Keratinocyte (primary cell): ENCODE results near the gene GNAI1. TPM values are rescaled to one million over a fixed set of nuclear protein-coding genes. Genes with fewer than 3 reads are reported as not detected.

ENCODE experiments used
- DNase-seq: peaks from one replicate; pipeline ENCODE4 v3.0.0-alpha.2; 2011; ENCODE audit warnings: low read depth, missing footprints, low spot score
- FAIRE-seq: peaks from 2 replicates; lab custom pipeline; 2011; peaks lifted over from hg19 to GRCh38; lab: Jason Lieb, UNC
- H2AFZ ChIP-seq: 2 replicates; pipeline ENCODE4 v1.6.0; 2012; ENCODE audit warnings: low read length, control low read depth, inconsistent platforms; ENCODE audit not compliant: control insufficient read depth
- H3K27ac ChIP-seq: 2 replicates; pipeline ENCODE4 v1.5.1; 2011; ENCODE audit warnings: low read length; ENCODE audit not compliant: control insufficient read depth, insufficient read depth
- H3K27me3 ChIP-seq: 3 replicates; pipeline ENCODE4 v1.6.0; 2011; ENCODE audit warnings: low read length; ENCODE audit not compliant: control insufficient read depth, insufficient read depth; ENCODE audit errors: extremely low read depth
- H3K36me3 ChIP-seq, 2 experiments: 2 replicates in 1 of 2; 3 replicates in 1 of 2; pipeline ENCODE4 v1.5.1; 2011; ENCODE audit warnings: low read length in 2 of 2, mild to moderate bottlenecking in 1 of 2; ENCODE audit not compliant: control insufficient read depth in 2 of 2, insufficient read depth in 2 of 2; ENCODE audit errors: extremely low read depth in 1 of 2
- H3K4me1 ChIP-seq: 3 replicates; pipeline ENCODE4 v1.5.1; 2011; ENCODE audit warnings: low read length; ENCODE audit not compliant: control insufficient read depth, insufficient read depth; ENCODE audit errors: extremely low read depth
- H3K4me2 ChIP-seq: 3 replicates; pipeline ENCODE4 v1.6.0; 2011; ENCODE audit warnings: low read depth, low read length; ENCODE audit not compliant: control insufficient read depth, insufficient read depth; ENCODE audit errors: extremely low read depth
- H3K4me3 ChIP-seq, 3 experiments: fragments of 200-600 bp in 1 of 3; sonication (generic) in 1 of 3; 2 replicates in 2 of 3; 3 replicates in 1 of 3; pipeline ENCODE4 v1.5.1; 2011 to 2016; ENCODE audit warnings: low read length in 3 of 3, mild to moderate bottlenecking in 3 of 3, control low read depth in 2 of 3, inconsistent platforms in 1 of 3, low read depth in 1 of 3, mixed read lengths in 1 of 3, mixed run types in 1 of 3, moderate library complexity in 1 of 3; ENCODE audit not compliant: control insufficient read depth in 2 of 3, insufficient read depth in 2 of 3; ENCODE audit errors: extremely low read depth in 1 of 3
- H3K79me2 ChIP-seq: 2 replicates; pipeline ENCODE4 v1.6.0; 2012; ENCODE audit warnings: low read length; ENCODE audit not compliant: control insufficient read depth, insufficient read depth
- H3K9ac ChIP-seq: 3 replicates; pipeline ENCODE4 v1.6.0; 2011; ENCODE audit warnings: low read length; ENCODE audit not compliant: control insufficient read depth, insufficient read depth; ENCODE audit errors: extremely low read depth
- H3K9me1 ChIP-seq: 3 replicates; pipeline ENCODE4 v1.6.0; 2011; ENCODE audit warnings: low read length; ENCODE audit not compliant: control insufficient read depth, insufficient read depth; ENCODE audit errors: extremely low read depth
- H3K9me3 ChIP-seq: 2 replicates; pipeline ENCODE4 v1.5.1; 2012; ENCODE audit warnings: low read depth, low read length; ENCODE audit not compliant: control insufficient read depth
- H4K20me1 ChIP-seq: 3 replicates; pipeline ENCODE4 v1.6.0; 2011; ENCODE audit warnings: low read length; ENCODE audit not compliant: control insufficient read depth, insufficient read depth; ENCODE audit errors: extremely low read depth
- EZH2 ChIP-seq: IDR thresholded peaks from one replicate; pipeline ENCODE4 v1.6.1; 2012; ENCODE audit warnings: inconsistent platforms, mild to moderate bottlenecking, low read length, moderate library complexity
- dilution Hi-C: fragments of 300-500 bp; cut with MboI; formaldehyde crosslinking; loops from one replicate; pipeline ENCODE4 v1.7.0; 2020; ENCODE audit warnings: low sequenced_read_pairs; ENCODE audit not compliant: extremely low pct_ligation_motif_present
- polyA plus RNA-seq, 5 experiments: library from polyadenylated mRNA; depleted of rRNA in 3 of 5; stranded (reverse) in 3 of 5; stranded (forward) in 1 of 5; unstranded in 1 of 5; fragments of >200 nt; gene quantifications; 1 replicate in 1 of 5; 2 replicates in 3 of 5; 3 replicates in 1 of 5; pipeline versions ENCODE4 v1.2.1 to v1.2.3, GENCODE V29; 2011 to 2012; ENCODE audit warnings: missing spikeins in 2 of 5, low read depth in 1 of 5, low replicate concordance in 1 of 5
- TF ChIP-seq, protein P1 (sequence below), 3 experiments: IDR thresholded peaks in 1 of 3; conservative IDR thresholded peaks in 1 of 3; optimal IDR thresholded peaks in 1 of 3; 2 replicates in 2 of 3; 3 replicates in 1 of 3; pipeline versions ENCODE3 to v1.5.1; 2011; ENCODE audit warnings: low read length in 3 of 3, mild to moderate bottlenecking in 3 of 3, moderate library complexity in 2 of 3, control low read depth in 1 of 3, inconsistent platforms in 1 of 3; ENCODE audit not compliant: insufficient read depth in 2 of 3; ENCODE audit errors: extremely low read depth in 1 of 3

The GNAI1 gene
- polyA plus RNA-seq, 1 donor (not counting 4 experiments of a cell fraction or from before 2014, with no cell fraction given): 84.1 TPM

DNA sequence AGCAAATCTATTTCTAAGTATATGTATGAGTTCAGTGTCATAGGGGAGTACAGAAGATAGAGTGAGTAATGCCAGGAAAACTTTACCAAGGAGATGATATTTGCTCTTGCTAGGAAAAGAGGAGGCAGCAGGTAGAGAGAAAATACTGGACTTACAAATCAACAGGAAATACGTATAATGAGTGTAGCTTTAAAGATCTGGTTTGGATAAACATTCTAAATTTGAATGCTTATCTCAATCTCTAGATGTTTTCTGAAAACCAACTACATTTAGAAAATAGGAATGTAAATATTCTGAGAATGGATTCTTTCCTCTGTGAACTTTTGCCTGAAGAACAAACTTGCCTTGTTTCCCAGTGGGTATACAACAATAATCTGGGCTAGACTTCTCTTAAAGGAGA lies 46.9 kb upstream of the GNAI1 start:
- no peaks in the 10 kb centered on the region for H3K27me3 ChIP-seq
- no peak overlapping the region for H3K9ac ChIP-seq
- no peak for TF ChIP-seq EZH2
- TF ChIP-seq, protein P1, sequence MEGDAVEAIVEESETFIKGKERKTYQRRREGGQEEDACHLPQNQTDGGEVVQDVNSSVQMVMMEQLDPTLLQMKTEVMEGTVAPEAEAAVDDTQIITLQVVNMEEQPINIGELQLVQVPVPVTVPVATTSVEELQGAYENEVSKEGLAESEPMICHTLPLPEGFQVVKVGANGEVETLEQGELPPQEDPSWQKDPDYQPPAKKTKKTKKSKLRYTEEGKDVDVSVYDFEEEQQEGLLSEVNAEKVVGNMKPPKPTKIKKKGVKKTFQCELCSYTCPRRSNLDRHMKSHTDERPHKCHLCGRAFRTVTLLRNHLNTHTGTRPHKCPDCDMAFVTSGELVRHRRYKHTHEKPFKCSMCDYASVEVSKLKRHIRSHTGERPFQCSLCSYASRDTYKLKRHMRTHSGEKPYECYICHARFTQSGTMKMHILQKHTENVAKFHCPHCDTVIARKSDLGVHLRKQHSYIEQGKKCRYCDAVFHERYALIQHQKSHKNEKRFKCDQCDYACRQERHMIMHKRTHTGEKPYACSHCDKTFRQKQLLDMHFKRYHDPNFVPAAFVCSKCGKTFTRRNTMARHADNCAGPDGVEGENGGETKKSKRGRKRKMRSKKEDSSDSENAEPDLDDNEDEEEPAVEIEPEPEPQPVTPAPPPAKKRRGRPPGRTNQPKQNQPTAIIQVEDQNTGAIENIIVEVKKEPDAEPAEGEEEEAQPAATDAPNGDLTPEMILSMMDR (optimal IDR thresholded peaks at IDR 0.05 in 1 of 3, IDR thresholded peaks at IDR 0.05 in 1 of 3, conservative IDR thresholded peaks at IDR 0.05 in 1 of 3; ENCODE audit: extremely low read depth in 1 of 3, insufficient read depth in 2 of 3, low read length in 3 of 3): no peak
- no peak for DNase-seq
- no peaks in the 10 kb centered on the region for H3K79me2 ChIP-seq
- H2AFZ ChIP-seq: peak overlapping the region; percentile 69
- H3K4me3 ChIP-seq: no peak overlapping the region
- peaks cover 19% of the 10 kb centered on the region for H3K4me1 ChIP-seq
- H4K20me1 ChIP-seq: no peaks in the 10 kb centered on the region
- no peak overlapping the region for H3K4me2 ChIP-seq
- no peaks in the 10 kb centered on the region for H3K9me1 ChIP-seq
- H3K9me3 ChIP-seq: no peaks in the 10 kb centered on the region
- no peak overlapping the region for H3K27ac ChIP-seq
- dilution Hi-C loops: no loop called here
- no peaks in the 10 kb centered on the region for H3K36me3 ChIP-seq
- peak; percentile 32 for FAIRE-seq

DNA sequence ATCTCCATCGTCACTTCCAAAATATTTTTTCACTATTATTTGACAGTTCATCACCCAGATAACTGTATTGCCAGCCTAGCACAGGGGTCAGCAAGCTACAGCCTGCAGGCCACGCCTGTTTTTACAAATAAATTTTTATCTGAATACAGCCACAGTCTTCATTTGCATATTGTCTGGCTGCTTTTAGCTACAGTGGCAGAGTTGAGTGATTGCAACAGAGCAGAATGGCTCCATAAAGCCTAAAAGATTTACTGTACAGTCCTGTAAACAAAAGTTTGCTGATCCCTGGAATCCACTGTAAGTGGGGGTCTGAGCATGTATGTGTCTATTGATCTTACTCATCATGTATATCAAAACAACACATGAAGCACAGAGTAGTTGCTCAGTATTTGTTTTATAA lies 45.9 kb upstream of the GNAI1 start:
- DNase-seq (no peak), FAIRE-seq (peak; percentile 52)
- Histone ChIP-seq H2AFZ (no peak overlapping the region), H3K27me3 (no peaks in the 10 kb centered on the region), H3K79me2 (no peaks in the 10 kb centered on the region), H3K9me1 (no peaks in the 10 kb centered on the region), H3K4me2 (peak overlapping the region; percentile 45), H3K9me3 (no peaks in the 10 kb centered on the region), H3K4me3 (no peak overlapping the region), H3K9ac (no peak overlapping the region), H4K20me1 (no peaks in the 10 kb centered on the region), H3K4me1 (peaks cover 19% of the 10 kb centered on the region), H3K36me3 (no peaks in the 10 kb centered on the region), H3K27ac (no peak overlapping the region)
- TF ChIP-seq, protein P1 (optimal IDR thresholded peaks at IDR 0.05 in 1 of 3, IDR thresholded peaks at IDR 0.05 in 1 of 3, conservative IDR thresholded peaks at IDR 0.05 in 1 of 3; ENCODE audit: extremely low read depth in 1 of 3, insufficient read depth in 2 of 3, low read length in 3 of 3): no peak
- no peak for TF ChIP-seq EZH2
- dilution Hi-C loops: no loop called here
